SK-N-SH (cell line): Measurements from ENCODE around the gene NTRK3. TPM values are rescaled to one million over a fixed set of nuclear protein-coding genes. Genes with fewer than 3 reads are reported as not detected.

Experiments
- CTCF ChIA-PET: fragments of 300-600, 350-600 bp; formaldehyde crosslinking; extraction: SDS; loops from one replicate; lab custom pipeline; 2021; lab: Yijun Ruan, JAX
- POLR2A ChIA-PET: fragments of 350-600 bp; sonication (Branson Sonifier 250); formaldehyde crosslinking; extraction: SDS; loops from one replicate; lab custom pipeline; 2020; ENCODE audit warnings: antibody characterized with exemption, inconsistent platforms; lab: Yijun Ruan, JAX
- DNase-seq: peaks from one replicate; pipeline ENCODE4 v3.0.0; 2012
- H2AFZ ChIP-seq: fragments of 200-600 bp; sonication (generic); 2 replicates; pipeline ENCODE4 v1.8.1; 2016; ENCODE audit warnings: antibody characterized with exemption, mild to moderate bottlenecking, low read depth
- H3F3A ChIP-seq: fragments of 200-600 bp; sonication (generic); replicated peaks from 2 replicates; pipeline ENCODE3; 2016; ENCODE audit warnings: antibody characterized with exemption, mild to moderate bottlenecking; ENCODE audit not compliant: insufficient read depth
- H3K27ac ChIP-seq, 2 experiments: fragments of 200-500 bp in 1 of 2; fragments of 200-600 bp in 1 of 2; sonication (Bioruptor generic) in 1 of 2; sonication (generic), shearing (Covaris generic) in 1 of 2; 2 replicates each; pipeline versions ENCODE4 v1.5.1 to v1.6.1; 2014 to 2016; ENCODE audit warnings: low read depth in 2 of 2, inconsistent platforms in 1 of 2, low read length in 1 of 2, mild to moderate bottlenecking in 1 of 2, mixed read lengths in 1 of 2
- H3K27me3 ChIP-seq: fragments of 200-600 bp; sonication (generic), shearing (Covaris generic); 2 replicates; pipeline ENCODE4 v1.6.1; 2016; ENCODE audit warnings: mixed run types; ENCODE audit not compliant: insufficient read depth
- H3K36me3 ChIP-seq, 2 experiments: fragments of 200-500 bp in 1 of 2; fragments of 200-600 bp in 1 of 2; sonication (Bioruptor generic) in 1 of 2; sonication (generic) in 1 of 2; replicated peaks in 1 of 2; 2 replicates each; pipeline versions ENCODE3 to v1.5.1; 2014 to 2016; ENCODE audit warnings: low read length in 1 of 2, mild to moderate bottlenecking in 1 of 2; ENCODE audit not compliant: insufficient read depth in 2 of 2, control insufficient read depth in 1 of 2
- H3K4me1 ChIP-seq, 2 experiments: fragments of 200-500 bp in 1 of 2; fragments of 200-600 bp in 1 of 2; sonication (Bioruptor generic) in 1 of 2; sonication (generic), shearing (Covaris generic) in 1 of 2; 2 replicates each; pipeline versions ENCODE4 v1.5.1 to v1.6.1; 2014 to 2016; ENCODE audit warnings: low read depth in 1 of 2, low read length in 1 of 2, mixed run types in 1 of 2; ENCODE audit not compliant: insufficient read depth in 2 of 2, control insufficient read depth in 1 of 2
- H3K4me2 ChIP-seq: fragments of 200-600 bp; sonication (generic), shearing (Covaris generic); 2 replicates; pipeline ENCODE4 v1.6.1; 2017; ENCODE audit warnings: mixed run types
- H3K4me3 ChIP-seq, 2 experiments: fragments of 200-500 bp in 1 of 2; fragments of 200-600 bp in 1 of 2; sonication (Bioruptor generic) in 1 of 2; sonication (generic), shearing (Covaris generic) in 1 of 2; 2 replicates each; pipeline versions ENCODE4 v1.5.1 to v1.8.1; 2014 to 2016; ENCODE audit warnings: low read depth in 2 of 2, inconsistent platforms in 1 of 2, low read length in 1 of 2, mild to moderate bottlenecking in 1 of 2, mixed read lengths in 1 of 2, moderate library complexity in 1 of 2
- H3K79me2 ChIP-seq: fragments of 200-600 bp; sonication (generic); 2 replicates; pipeline ENCODE4 v1.8.1; 2017; ENCODE audit warnings: mild to moderate bottlenecking; ENCODE audit not compliant: insufficient read depth
- H3K9ac ChIP-seq: fragments of 200-600 bp; sonication (generic); 2 replicates; pipeline ENCODE4 v1.6.1; 2017; ENCODE audit warnings: mixed run types
- H3K9me2 ChIP-seq: fragments of 200-600 bp; sonication (generic); 2 replicates; pipeline ENCODE4 v1.6.1; 2017; ENCODE audit warnings: mixed run types
- H3K9me3 ChIP-seq: fragments of 200-600 bp; sonication (generic); 2 replicates; pipeline ENCODE4 v1.6.1; 2017; ENCODE audit warnings: mixed run types, mild to moderate bottlenecking, moderate library complexity
- H4K20me1 ChIP-seq: fragments of 200-600 bp; sonication (generic); 2 replicates; pipeline ENCODE4 v1.6.1; 2017; ENCODE audit warnings: mild to moderate bottlenecking, mixed run types; ENCODE audit not compliant: insufficient read depth
- EP300 ChIP-seq, 2 experiments: IDR thresholded peaks; 2 replicates each; pipeline versions ENCODE4 v1.4.0 to v1.6.1; 2012; ENCODE audit warnings: borderline replicate concordance in 1 of 2, low read depth in 1 of 2, low read length in 1 of 2
- FOXJ3 ChIP-seq: sonication (generic); formaldehyde crosslinking; IDR thresholded peaks from 2 replicates; pipeline ENCODE4 v1.5.1; 2020; ENCODE audit warnings: mild to moderate bottlenecking, missing genetic modification reagents
- FOXM1 ChIP-seq: IDR thresholded peaks from 2 replicates; pipeline ENCODE4 v1.4.0; 2012; ENCODE audit warnings: low read depth, mild to moderate bottlenecking
- GABPA ChIP-seq: IDR thresholded peaks from 2 replicates; pipeline ENCODE4 v1.4.0; 2012; ENCODE audit warnings: low read depth, mild to moderate bottlenecking
- JUND ChIP-seq: IDR thresholded peaks from 2 replicates; pipeline ENCODE4 v1.4.0; 2012
- MEF2A ChIP-seq: IDR thresholded peaks from 2 replicates; pipeline ENCODE4 v1.4.0; 2012; ENCODE audit warnings: low read depth, borderline replicate concordance
- MXI1 ChIP-seq: IDR thresholded peaks from 2 replicates; pipeline ENCODE4 v1.6.1; 2012; ENCODE audit warnings: mild to moderate bottlenecking, low read depth, low read length, improper control_type of control experiment
- POLR2AphosphoS5 ChIP-seq: IDR thresholded peaks from 2 replicates; pipeline ENCODE4 v1.6.1; 2012; ENCODE audit warnings: low read depth, low read length
- RFX5 ChIP-seq: IDR thresholded peaks from 2 replicates; pipeline ENCODE4 v1.6.1; 2012; ENCODE audit warnings: mild to moderate bottlenecking, improper control_type of control experiment, low read length
- SIN3A ChIP-seq: IDR thresholded peaks from 2 replicates; pipeline ENCODE4 v1.6.1; 2012; ENCODE audit warnings: low read depth, mild to moderate bottlenecking, low read length, moderate library complexity, borderline replicate concordance
- SMC3 ChIP-seq: IDR thresholded peaks from 2 replicates; pipeline ENCODE4 v1.6.1; 2012; ENCODE audit warnings: low read depth, low read length, improper control_type of control experiment
- TAF1 ChIP-seq: IDR thresholded peaks from 2 replicates; pipeline ENCODE4 v1.6.1; 2012; ENCODE audit warnings: low read depth, mild to moderate bottlenecking, low read length, moderate library complexity, borderline replicate concordance
- TEAD4 ChIP-seq: IDR thresholded peaks from 2 replicates; pipeline ENCODE4 v1.4.0; 2012; ENCODE audit warnings: mild to moderate bottlenecking, borderline replicate concordance; ENCODE audit not compliant: insufficient read depth
- YY1 ChIP-seq: IDR thresholded peaks from 2 replicates; pipeline ENCODE4 v1.4.0; 2012; ENCODE audit warnings: low read depth, mild to moderate bottlenecking
- ZBTB33 ChIP-seq: IDR thresholded peaks from 2 replicates; pipeline ENCODE4 v1.4.0; 2012; ENCODE audit warnings: low read depth, borderline replicate concordance
- WGBS: methylation state at CpG from one replicate; pipeline ENCODE4 v1.1.6; 2017; ENCODE audit warnings: low lambda C conversion rate; 5-methylcytosine and 5-hydroxymethylcytosine counted together
- polyA plus RNA-seq, 3 experiments: library from polyadenylated mRNA; depleted of rRNA; stranded (reverse); fragments of >200 nt; gene quantifications; 2 replicates each; pipeline ENCODE4 v1.2.3, GENCODE V29; 2012
- TF ChIP-seq, protein P1 (sequence below): fragments of 150-350 bp; IDR thresholded peaks from 2 replicates; pipeline ENCODE4 v1.6.1; 2016; ENCODE audit warnings: mild to moderate bottlenecking, low read depth, low read length
- TF ChIP-seq, protein P2 (sequence below): IDR thresholded peaks from 2 replicates; pipeline ENCODE4 v1.4.0; 2012; ENCODE audit warnings: low read depth, borderline replicate concordance
- TF ChIP-seq, protein P3 (sequence below): IDR thresholded peaks from 2 replicates; pipeline ENCODE4; 2012
- TF ChIP-seq, protein P4 (sequence below): IDR thresholded peaks from 2 replicates; pipeline ENCODE4 v1.4.0; 2012; ENCODE audit warnings: low read depth
- TF ChIP-seq, protein P5 (sequence below): fragments of 150-350 bp; IDR thresholded peaks from 2 replicates; pipeline ENCODE4 v1.6.1; 2017; ENCODE audit warnings: antibody characterized with exemption, low read length, low read depth, borderline replicate concordance

The NTRK3 gene
- polyA plus RNA-seq, 1 of the 3 experiments (the other 2 are of a cell fraction) = 2.6 TPM

GRCh38 chr15:88142121-88142520, 114.4 kb downstream of the NTRK3 start:
- Histone ChIP-seq H3F3A (no peaks in the 10 kb centered on the region), H4K20me1 (no peaks in the 10 kb centered on the region), H3K27ac (no peak overlapping the region), H3K9me2 (no peaks in the 10 kb centered on the region), H3K27me3 (no peaks in the 10 kb centered on the region), H2AFZ (no peak overlapping the region), H3K4me2 (no peak overlapping the region), H3K9me3 (no peaks in the 10 kb centered on the region), H3K36me3 (no peaks in the 10 kb centered on the region), H3K4me1 (no peaks in the 10 kb centered on the region), H3K9ac (no peak overlapping the region), H3K4me3 (no peak overlapping the region), H3K79me2 (no peaks in the 10 kb centered on the region)
- ChIA-PET CTCF (no interaction called here), POLR2A (no interaction called here)
- TF ChIP-seq SIN3A = no peak
- no peak for TF ChIP-seq EP300 (IDR thresholded peaks at IDR 0.05; ENCODE audit: borderline replicate concordance in 1 of 2, low read depth in 1 of 2, low read length in 1 of 2)
- TF ChIP-seq, protein P1, sequence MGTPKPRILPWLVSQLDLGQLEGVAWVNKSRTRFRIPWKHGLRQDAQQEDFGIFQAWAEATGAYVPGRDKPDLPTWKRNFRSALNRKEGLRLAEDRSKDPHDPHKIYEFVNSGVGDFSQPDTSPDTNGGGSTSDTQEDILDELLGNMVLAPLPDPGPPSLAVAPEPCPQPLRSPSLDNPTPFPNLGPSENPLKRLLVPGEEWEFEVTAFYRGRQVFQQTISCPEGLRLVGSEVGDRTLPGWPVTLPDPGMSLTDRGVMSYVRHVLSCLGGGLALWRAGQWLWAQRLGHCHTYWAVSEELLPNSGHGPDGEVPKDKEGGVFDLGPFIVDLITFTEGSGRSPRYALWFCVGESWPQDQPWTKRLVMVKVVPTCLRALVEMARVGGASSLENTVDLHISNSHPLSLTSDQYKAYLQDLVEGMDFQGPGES = no peak
- no peak for TF ChIP-seq SMC3
- no peak for TF ChIP-seq TEAD4
- no peak for TF ChIP-seq TAF1
- TF ChIP-seq, protein P2, sequence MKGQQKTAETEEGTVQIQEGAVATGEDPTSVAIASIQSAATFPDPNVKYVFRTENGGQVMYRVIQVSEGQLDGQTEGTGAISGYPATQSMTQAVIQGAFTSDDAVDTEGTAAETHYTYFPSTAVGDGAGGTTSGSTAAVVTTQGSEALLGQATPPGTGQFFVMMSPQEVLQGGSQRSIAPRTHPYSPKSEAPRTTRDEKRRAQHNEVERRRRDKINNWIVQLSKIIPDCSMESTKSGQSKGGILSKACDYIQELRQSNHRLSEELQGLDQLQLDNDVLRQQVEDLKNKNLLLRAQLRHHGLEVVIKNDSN = no peak
- TF ChIP-seq MXI1 = no peak
- TF ChIP-seq RFX5 = no peak
- TF ChIP-seq, protein P3, sequence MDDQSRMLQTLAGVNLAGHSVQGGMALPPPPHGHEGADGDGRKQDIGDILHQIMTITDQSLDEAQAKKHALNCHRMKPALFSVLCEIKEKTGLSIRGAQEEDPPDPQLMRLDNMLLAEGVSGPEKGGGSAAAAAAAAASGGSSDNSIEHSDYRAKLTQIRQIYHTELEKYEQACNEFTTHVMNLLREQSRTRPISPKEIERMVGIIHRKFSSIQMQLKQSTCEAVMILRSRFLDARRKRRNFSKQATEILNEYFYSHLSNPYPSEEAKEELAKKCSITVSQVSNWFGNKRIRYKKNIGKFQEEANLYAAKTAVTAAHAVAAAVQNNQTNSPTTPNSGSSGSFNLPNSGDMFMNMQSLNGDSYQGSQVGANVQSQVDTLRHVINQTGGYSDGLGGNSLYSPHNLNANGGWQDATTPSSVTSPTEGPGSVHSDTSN = no peak
- TF ChIP-seq, protein P4, sequence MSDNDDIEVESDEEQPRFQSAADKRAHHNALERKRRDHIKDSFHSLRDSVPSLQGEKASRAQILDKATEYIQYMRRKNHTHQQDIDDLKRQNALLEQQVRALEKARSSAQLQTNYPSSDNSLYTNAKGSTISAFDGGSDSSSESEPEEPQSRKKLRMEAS = no peak
- no peak for TF ChIP-seq YY1
- no peak for TF ChIP-seq POLR2AphosphoS5
- no peak for TF ChIP-seq GABPA
- no peak for TF ChIP-seq ZBTB33
- TF ChIP-seq FOXM1 = no peak
- no peak for TF ChIP-seq JUND
- no peak for TF ChIP-seq FOXJ3 (CRISPR knock-in tag)
- TF ChIP-seq, protein P5, sequence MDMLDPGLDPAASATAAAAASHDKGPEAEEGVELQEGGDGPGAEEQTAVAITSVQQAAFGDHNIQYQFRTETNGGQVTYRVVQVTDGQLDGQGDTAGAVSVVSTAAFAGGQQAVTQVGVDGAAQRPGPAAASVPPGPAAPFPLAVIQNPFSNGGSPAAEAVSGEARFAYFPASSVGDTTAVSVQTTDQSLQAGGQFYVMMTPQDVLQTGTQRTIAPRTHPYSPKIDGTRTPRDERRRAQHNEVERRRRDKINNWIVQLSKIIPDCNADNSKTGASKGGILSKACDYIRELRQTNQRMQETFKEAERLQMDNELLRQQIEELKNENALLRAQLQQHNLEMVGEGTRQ = no peak
- no peak for TF ChIP-seq MEF2A
- 72% methylated on average over 6 of the region's 6 CpGs for WGBS
- DNase-seq = no peak
